GM12878 (cell line): ENCODE results near the gene PHKB. TPM values are rescaled to one million over a fixed set of nuclear protein-coding genes. Genes with fewer than 3 reads are reported as not detected.

Experiments used
- ATAC-seq: fragments of 200-7000 bp; cut with Tn5 transposase; 3 replicates; pipeline ENCODE4 v1.9.1; 2020; ENCODE audit warnings: mild to moderate bottlenecking, moderate library complexity
- BruUV-seq: library from RNA; stranded (reverse); fragments of 400-500 nt; replicated peaks from 2 replicates; lab custom pipeline; 2021; lab: Mats Ljungman, UMichigan
- CTCF ChIA-PET: fragments of 300-600 bp; sonication (Branson Sonifier 250); formaldehyde crosslinking; extraction: SDS; loops from one replicate; lab custom pipeline; 2021; ENCODE audit warnings: inconsistent platforms; lab: Yijun Ruan, JAX
- POLR2A ChIA-PET: fragments of 350-600 bp; formaldehyde crosslinking; extraction: SDS; loops from one replicate; lab custom pipeline; 2021; ENCODE audit warnings: inconsistent platforms; lab: Charles Lee
- RAD21 ChIA-PET: fragments of 300-600 bp; sonication (Branson Sonifier 250); formaldehyde crosslinking; loops from one replicate; lab custom pipeline; 2023; ENCODE audit warnings: antibody characterized with exemption; ENCODE audit not compliant: unreplicated experiment; lab: Charles Lee
- SMC1A ChIA-PET: fragments of 300-600 bp; sonication (Branson Sonifier 250); formaldehyde crosslinking; loops from one replicate; lab custom pipeline; 2023; ENCODE audit not compliant: unreplicated experiment, uncharacterized antibody; lab: Charles Lee
- DNase-seq: peaks from one replicate; pipeline ENCODE4 v3.0.0-alpha.2; 2011; ENCODE audit warnings: low read depth, low spot score
- FAIRE-seq: peaks from 3 replicates; lab custom pipeline; 2011; peaks lifted over from hg19 to GRCh38; lab: Jason Lieb, UNC
- H2AFZ ChIP-seq: 2 replicates; pipeline ENCODE4 v1.6.0; 2011; ENCODE audit warnings: low read depth, low read length, control low read depth; ENCODE audit not compliant: control insufficient read depth
- H3K27ac ChIP-seq: 2 replicates; pipeline ENCODE4 v1.5.1; 2011; ENCODE audit warnings: control low read depth; ENCODE audit not compliant: control insufficient read depth, insufficient read depth
- H3K27me3 ChIP-seq, 2 experiments: replicated peaks in 1 of 2; 2 replicates each; pipeline versions ENCODE4 v1.6.0 to v1.6.1; 2011; ENCODE audit warnings: low read length in 1 of 2; ENCODE audit not compliant: control insufficient read depth in 2 of 2, insufficient read depth in 2 of 2
- H3K36me3 ChIP-seq, 2 experiments: 2 replicates each; pipeline ENCODE4 v1.5.1; 2011; ENCODE audit warnings: low read length in 1 of 2; ENCODE audit not compliant: control insufficient read depth in 2 of 2, insufficient read depth in 2 of 2
- H3K4me1 ChIP-seq: 2 replicates; pipeline ENCODE4 v1.6.1; 2011; ENCODE audit warnings: mild to moderate bottlenecking, low read length, moderate library complexity, mixed read lengths; ENCODE audit not compliant: control insufficient read depth, insufficient read depth
- H3K4me2 ChIP-seq: 2 replicates; pipeline ENCODE4 v1.6.0; 2011; ENCODE audit warnings: control low read depth; ENCODE audit not compliant: control insufficient read depth, insufficient read depth
- H3K4me3 ChIP-seq: fragments of 200-600 bp; sonication (generic); 2 replicates; pipeline ENCODE4 v1.5.1; 2016
- H3K79me2 ChIP-seq: 2 replicates; pipeline ENCODE4 v1.6.0; 2011; ENCODE audit warnings: low read length; ENCODE audit not compliant: control insufficient read depth, insufficient read depth
- H3K9ac ChIP-seq: 2 replicates; pipeline ENCODE4 v1.8.0; 2011; ENCODE audit warnings: low read length, control low read depth, mixed read lengths; ENCODE audit not compliant: control insufficient read depth, insufficient read depth
- H3K9me3 ChIP-seq: replicated peaks from 3 replicates; pipeline ENCODE4 v1.5.1; 2011; ENCODE audit warnings: mild to moderate bottlenecking, low read length; ENCODE audit not compliant: control insufficient read depth, insufficient read depth
- H4K20me1 ChIP-seq: 2 replicates; pipeline ENCODE4 v1.6.0; 2011; ENCODE audit not compliant: control insufficient read depth, insufficient read depth
- BHLHE40 ChIP-seq, 2 experiments: fragments of 450-650 bp in 1 of 2; IDR thresholded peaks; 2 replicates each; pipeline ENCODE4 v1.6.1; 2011 to 2017; ENCODE audit warnings: low read depth in 2 of 2, borderline replicate concordance in 1 of 2, improper control_type of control experiment in 1 of 2, low read length in 1 of 2, mild to moderate bottlenecking in 1 of 2
- BMI1 ChIP-seq: fragments of 450-650 bp; IDR thresholded peaks from 2 replicates; pipeline ENCODE4 v1.6.1; 2016; ENCODE audit warnings: mild to moderate bottlenecking, moderate library complexity, borderline replicate concordance
- HDAC2 ChIP-seq: fragments of 200-600 bp; sonication (generic); IDR thresholded peaks from 2 replicates; pipeline ENCODE4 v1.6.1; 2017
- IRF3 ChIP-seq: fragments of 450-650 bp; IDR thresholded peaks from 2 replicates; pipeline ENCODE4 v1.6.1; 2014; ENCODE audit warnings: mild to moderate bottlenecking
- MAX ChIP-seq: IDR thresholded peaks from 2 replicates; pipeline ENCODE4 v1.6.1; 2012; ENCODE audit warnings: low read depth, low read length, improper control_type of control experiment
- NKRF ChIP-seq: fragments of 450-650 bp; conservative IDR thresholded peaks from 2 replicates; pipeline ENCODE4 v1.6.1; 2017; ENCODE audit warnings: mild to moderate bottlenecking, moderate library complexity
- RELB ChIP-seq: fragments of 450-650 bp; IDR thresholded peaks from 2 replicates; pipeline ENCODE4 v1.6.1; 2017; ENCODE audit warnings: low read depth, mild to moderate bottlenecking, moderate library complexity
- YY1 ChIP-seq: IDR thresholded peaks from 2 replicates; pipeline ENCODE4 v1.6.1; 2011; ENCODE audit warnings: low read depth, mild to moderate bottlenecking, low read length
- ZBED1 ChIP-seq: IDR thresholded peaks from 2 replicates; pipeline ENCODE4 v1.6.1; 2016; ENCODE audit warnings: borderline replicate concordance
- WGBS: methylation state at CpG from one replicate; pipeline ENCODE4 v1.1.6; 2016; ENCODE audit warnings: low lambda C conversion rate; ENCODE audit not compliant: insufficient replicate concordance, insufficient coverage; ENCODE audit errors: missing lambda C conversion rate; 5-methylcytosine and 5-hydroxymethylcytosine counted together
- in situ Hi-C: fragments of 300-500 bp; cut with MboI; formaldehyde crosslinking; loops from 9 replicates; pipeline ENCODE4 v1.14.3; 2018; ENCODE audit warnings: mixed read lengths
- intact Hi-C: fragments of 100-400 bp; cut with micrococcal nuclease; formaldehyde crosslinking; loops from one replicate; pipeline ENCODE4 v1.14.2; 2022; ENCODE audit not compliant: unreplicated experiment
- polyA plus RNA-seq, 11 experiments: library from polyadenylated mRNA; depleted of rRNA in 4 of 11; unstranded in 6 of 11; stranded (reverse) in 5 of 11; fragments of >200 nt; fragmentation: Nextera tagmentation in 4 of 11; fragmentation: Illumina TruSeq in 1 of 11; extraction: Ambion mirVana in 4 of 11; extraction: Trizol in 1 of 11; gene quantifications; 1 replicate in 1 of 11; 2 replicates in 10 of 11; pipeline versions ENCODE4 v1.2.1 to v1.2.3, GENCODE V29; 2011 to 2016; ENCODE audit warnings: inconsistent platforms in 2 of 11, missing spikeins in 2 of 11, low read depth in 1 of 11
- total RNA-seq, 4 experiments: library from RNA; depleted of rRNA in 3 of 4; stranded (reverse); fragments of >200 nt in 3 of 4; fragmentation: Illumina TruSeq in 1 of 4; extraction: Trizol in 1 of 4; gene quantifications; 2 replicates each; pipeline versions ENCODE4 v1.2.1 to v1.2.3, GENCODE V29; 2013 to 2021

Gene PHKB
- total and polyA plus RNA-seq, 10 of the 15 experiments (the other 5 are each of a cell fraction or from before 2014, with no cell fraction given) = 14.2 to 65.6 (median 37.0) TPM

- SMC1A ChIA-PET = interaction anchor here (2.0 to 2.7 kb wide), 3 partner anchors 13 to 64 kb away, joined by 5 to 13 read pairs (median 7); partner anchors contain the start of genes ITFG1 and PHKB
- no peaks in the 10 kb centered on the region for H3K79me2 ChIP-seq
- RAD21 ChIA-PET = no interaction called here
- no peaks in the 10 kb centered on the region for H3K27me3 ChIP-seq
- TF ChIP-seq BHLHE40 (IDR thresholded peaks at IDR 0.05; ENCODE audit: borderline replicate concordance in 1 of 2, low read depth in 2 of 2, low read length in 1 of 2) = no peak
- no peak for TF ChIP-seq BMI1
- CTCF ChIA-PET = interaction anchor here (0.7 to 1.4 kb wide), 3 partner anchors 11 to 26 kb away, joined by 3 to 4 read pairs (median 3); no protein-coding TSS in a partner anchor
- WGBS = 82% methylated on average over 3 of the region's 3 CpGs
- no peak overlapping the region for H2AFZ ChIP-seq
- intact Hi-C loops = no loop called here
- H3K27ac ChIP-seq = no peak overlapping the region
- POLR2A ChIA-PET = interaction anchor here (1.7 kb wide), 1 partner anchor 26 kb away, joined by 3 read pairs; no protein-coding TSS in a partner anchor
- peaks cover 6% of the 10 kb centered on the region; the same call in 1 of the 2 replicates for H3K4me1 ChIP-seq
- no TSS peak for BruUV-seq
- no peak overlapping the region for H3K4me2 ChIP-seq
- H3K4me3 ChIP-seq = no peak overlapping the region
- peaks cover 0 to 16% of the 10 kb centered on the region in 2 experiments; a peak in 2 of 4 replicates for H3K36me3 ChIP-seq
- no peaks in the 10 kb centered on the region; the same call in 1 of the 3 replicates for H3K9me3 ChIP-seq
- in situ Hi-C loops = no loop called here
- ATAC-seq (no peak), FAIRE-seq (no peak), DNase-seq (no peak)
- no peaks in the 10 kb centered on the region for H4K20me1 ChIP-seq
- no peak overlapping the region for H3K9ac ChIP-seq
These were observed 58.4 kb downstream of the PHKB start for GRCh38 chr16:47519546-47519945.

GRCh38 chr16:47519996-47520679, 59.0 kb downstream of the PHKB start:
- Histone ChIP-seq H3K9me3 (no peaks in the 10 kb centered on the region; the same call in 1 of the 3 replicates), H3K36me3 (peaks cover 0 to 15% of the 10 kb centered on the region in 2 experiments; a peak in 2 of 4 replicates), H3K79me2 (no peaks in the 10 kb centered on the region), H3K9ac (no peak overlapping the region), H3K27me3 (no peaks in the 10 kb centered on the region), H3K4me3 (no peak overlapping the region), H2AFZ (no peak overlapping the region)
- ATAC-seq (no peak), DNase-seq (no peak), FAIRE-seq (no peak)
- intact Hi-C loops = loop anchor here (5.0 kb wide), 1 partner anchor 52 kb away; no protein-coding TSS in a partner anchor
- no TSS peak for BruUV-seq
- CTCF ChIA-PET = interaction anchor here (0.7 to 1.4 kb wide), 6 partner anchors 12 to 261 kb away, joined by 3 to 4 read pairs (median 3); no protein-coding TSS in a partner anchor
- TF ChIP-seq ZBED1 (no peak), NKRF (no peak), HDAC2 (no peak), YY1 (no peak), RELB (no peak), MAX (no peak), IRF3 (no peak)
- TF ChIP-seq, all 136 proteins: peak for 0
- no peak overlapping the region for H3K27ac ChIP-seq
- 92% methylated on average over 2 of the region's 2 CpGs for WGBS
- no peak overlapping the region for H3K4me2 ChIP-seq
- no peaks in the 10 kb centered on the region for H4K20me1 ChIP-seq
- H3K4me1 ChIP-seq = peaks cover 6% of the 10 kb centered on the region; the same call in 1 of the 2 replicates
- in situ Hi-C loops = no loop called here
- POLR2A ChIA-PET = interaction anchor here (1.7 kb wide), 1 partner anchor 27 kb away, joined by 3 read pairs; no protein-coding TSS in a partner anchor
- SMC1A ChIA-PET = interaction anchor here (0.6 to 2.7 kb wide), 9 partner anchors 9 to 259 kb away, joined by 3 to 13 read pairs (median 7); partner anchors contain the start of genes ITFG1 and PHKB
- RAD21 ChIA-PET = interaction anchor here (0.7 to 1.4 kb wide), 3 partner anchors 11 to 60 kb away, joined by 3 to 6 read pairs (median 3); partner anchors contain the start of gene PHKB
